Left colon (tissue), 2 donors: ENCODE results near the gene LGALS1. TPM values are rescaled to one million over a fixed set of nuclear protein-coding genes. Genes with fewer than 3 reads are reported as not detected.
"Not testable (repeated sequence)": the region's sequence is repeated elsewhere in the genome, so short reads cannot be mapped to it uniquely, and the experiment has no call there.

ENCODE experiments used
- ATAC-seq: fragments of 200-7000 bp; cut with Tn5 transposase; one replicate; pipeline ENCODE4 v1.9.1; 2020; ENCODE audit warnings: mild to moderate bottlenecking, moderate library complexity
- DNase-seq, 2 donors: peaks; one replicate each; pipeline ENCODE4 v3.0.0-alpha.2; 2020
- intact Hi-C, 2 donors: fragments of 100-400 bp; cut with DNase I in 1 of 2; cut with micrococcal nuclease in 1 of 2; formaldehyde crosslinking; loops; one replicate each; pipeline versions ENCODE4 v1.11.2 to v1.14.0; 2022; cut with DNase I, micrococcal nuclease
- total RNA-seq, 2 donors: library from RNA; stranded (reverse); fragmentation: NEBNext Ultra II Directional; extraction: Animal tissue kit (Norgen Biotek cat#: 25700); gene quantifications; one replicate each; pipeline ENCODE4 v1.2.1, GENCODE V29; 2021
- donor health status: DM: no; HTN: no; CAD: no.
- donor health status: DM: yes; HTN: yes; CAD: no.

Gene LGALS1
- total RNA-seq, 2 donors from 2014 or later, result 40.4 to 161 TPM

DNA sequence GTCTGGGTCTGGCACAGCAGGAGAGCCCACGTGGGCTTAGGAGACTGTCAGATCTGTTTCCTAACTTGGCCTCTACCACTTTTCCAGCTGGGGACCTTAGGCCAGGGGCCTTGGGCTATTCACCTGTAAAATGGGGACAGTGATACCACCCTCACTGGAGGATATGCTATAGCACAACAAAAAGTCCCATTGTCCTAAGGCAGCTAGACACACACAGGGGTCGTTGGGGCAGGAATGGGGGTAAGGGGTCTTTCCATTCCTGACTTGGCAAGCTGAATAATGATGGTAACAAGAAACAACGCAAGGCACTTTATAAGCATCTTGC, 38.5 kb upstream of the LGALS1 start:
- DNase-seq (no peak), ATAC-seq (no peak)
- intact Hi-C loops, result no loop called here

DNA sequence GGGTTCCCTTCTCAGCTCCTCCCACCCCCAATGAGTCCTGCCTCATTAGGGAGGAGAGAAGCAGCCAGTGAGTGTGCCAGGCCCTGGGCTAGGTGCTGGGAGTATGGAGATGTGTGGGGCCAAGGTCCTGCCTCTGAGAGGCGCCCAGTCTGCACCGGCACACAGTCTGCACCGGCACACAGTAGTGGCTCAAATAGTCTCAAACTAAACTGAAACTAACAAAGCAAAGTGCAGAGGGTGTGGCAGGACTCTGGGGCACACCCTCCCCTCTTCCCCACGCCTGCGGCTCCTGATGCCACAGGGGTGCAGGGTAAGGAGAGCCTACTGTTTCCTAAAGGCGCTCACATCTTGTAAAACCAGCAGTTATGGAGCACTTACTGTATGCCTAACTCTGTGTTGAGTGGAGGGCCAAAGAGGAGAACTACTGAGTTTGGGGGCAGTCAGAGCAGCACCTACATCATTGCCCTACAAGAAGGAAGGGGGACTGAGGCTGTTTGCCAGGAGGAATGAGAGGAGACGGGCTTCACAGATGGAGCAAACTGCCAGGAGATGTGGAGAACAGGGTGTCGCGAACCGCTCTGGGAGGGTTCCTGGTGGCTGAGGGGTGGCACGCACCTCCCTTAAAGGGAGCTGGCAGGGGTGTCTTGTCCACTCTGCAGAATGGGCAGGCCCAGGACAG, 36.9 kb upstream of the LGALS1 start:
- intact Hi-C loops, result no loop called here
- ATAC-seq (peak; percentile 63), DNase-seq (peak; percentile 78 to 88)

DNA sequence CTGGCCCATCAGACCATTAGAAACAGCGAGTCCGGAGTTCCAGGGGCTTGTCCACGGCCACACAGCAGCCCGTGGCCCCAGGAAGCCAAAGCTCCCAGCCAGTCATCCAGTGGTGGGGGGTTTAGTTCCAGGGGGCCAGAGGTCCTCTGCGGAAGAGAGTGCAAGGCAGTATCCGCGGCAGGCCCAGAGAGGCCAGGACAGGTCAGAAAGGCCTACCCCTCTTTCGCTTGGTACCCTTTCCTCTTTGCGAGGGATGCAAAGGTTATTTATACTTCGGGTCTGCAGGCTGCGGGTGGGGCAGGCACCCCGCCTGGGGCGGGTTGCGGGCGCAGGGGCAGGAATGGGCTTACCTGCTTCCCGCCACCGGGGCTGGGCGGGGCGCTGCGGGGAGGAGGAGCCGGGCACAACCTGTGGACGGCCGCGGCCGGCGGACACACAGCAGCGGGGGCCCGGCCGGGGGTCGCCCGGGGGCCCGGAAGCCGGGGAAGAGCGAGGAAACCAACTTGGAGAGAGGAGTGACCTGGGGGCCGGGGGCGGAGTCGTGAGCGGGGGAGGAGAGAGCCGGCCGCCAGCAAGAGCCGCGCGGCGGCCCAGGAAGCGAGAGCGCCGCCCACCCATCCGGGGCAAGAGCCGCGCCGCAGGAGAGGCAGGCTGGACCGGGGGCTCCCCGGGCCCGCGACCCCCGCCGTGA, 36.2 kb upstream of the LGALS1 start, which contains the start of gene SH3BP1:
Gene SH3BP1, plus strand, starts transcription at position 600 of the 691 bp plus-strand sequence. CDS start 119 bp downstream, outside the sequence.
- intact Hi-C loops, result no loop called here
- ATAC-seq, result peak; percentile 44
- DNase-seq, result peak; percentile 73 to 80

DNA sequence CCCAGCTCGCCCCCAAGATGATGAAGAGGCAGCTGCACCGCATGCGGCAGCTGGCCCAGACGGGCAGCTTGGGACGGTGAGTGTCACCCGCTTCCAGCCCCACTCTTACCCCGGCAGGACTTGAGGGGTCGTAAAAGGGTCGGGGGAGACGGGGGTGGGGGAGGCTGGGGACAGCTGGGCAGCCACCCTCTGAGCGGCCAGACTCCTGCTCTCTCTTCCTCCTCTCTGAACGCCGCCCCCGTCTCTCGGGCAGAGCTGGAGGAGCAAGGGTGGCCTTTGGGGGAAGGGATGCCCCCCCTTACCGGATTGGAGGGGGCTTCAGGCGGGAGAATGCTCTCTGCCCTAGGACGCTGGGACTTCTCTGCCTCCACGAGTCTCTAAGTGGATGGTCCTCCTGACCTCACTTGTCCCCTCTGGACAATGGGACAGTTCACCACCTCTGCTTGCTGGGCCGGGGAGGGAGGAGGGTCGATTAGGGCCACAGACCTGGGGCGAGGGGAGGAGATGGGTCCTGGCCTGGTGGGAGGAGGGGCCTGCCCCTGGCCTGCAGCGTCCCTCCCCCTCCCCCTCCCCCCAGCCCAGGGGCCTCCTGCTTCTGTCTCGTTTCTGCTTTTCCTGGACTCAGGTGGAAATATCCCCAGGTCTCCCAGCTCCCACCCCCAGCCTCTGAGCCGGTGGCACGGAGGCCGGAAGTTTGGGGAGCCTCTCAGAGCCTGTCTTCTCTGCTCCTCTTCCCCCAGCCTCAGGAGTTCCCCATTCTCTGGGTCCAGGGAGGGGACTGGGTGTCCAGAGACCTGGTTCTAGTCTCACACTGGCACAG, 35.5 kb upstream of the LGALS1 start:
- ATAC-seq, result peak; percentile 1
- DNase-seq, result no peak
- intact Hi-C loops, result loop anchor here in 1 of 2 donors (10.0 kb wide), 1 partner anchor 155 kb away; no protein-coding TSS in a partner anchor

DNA sequence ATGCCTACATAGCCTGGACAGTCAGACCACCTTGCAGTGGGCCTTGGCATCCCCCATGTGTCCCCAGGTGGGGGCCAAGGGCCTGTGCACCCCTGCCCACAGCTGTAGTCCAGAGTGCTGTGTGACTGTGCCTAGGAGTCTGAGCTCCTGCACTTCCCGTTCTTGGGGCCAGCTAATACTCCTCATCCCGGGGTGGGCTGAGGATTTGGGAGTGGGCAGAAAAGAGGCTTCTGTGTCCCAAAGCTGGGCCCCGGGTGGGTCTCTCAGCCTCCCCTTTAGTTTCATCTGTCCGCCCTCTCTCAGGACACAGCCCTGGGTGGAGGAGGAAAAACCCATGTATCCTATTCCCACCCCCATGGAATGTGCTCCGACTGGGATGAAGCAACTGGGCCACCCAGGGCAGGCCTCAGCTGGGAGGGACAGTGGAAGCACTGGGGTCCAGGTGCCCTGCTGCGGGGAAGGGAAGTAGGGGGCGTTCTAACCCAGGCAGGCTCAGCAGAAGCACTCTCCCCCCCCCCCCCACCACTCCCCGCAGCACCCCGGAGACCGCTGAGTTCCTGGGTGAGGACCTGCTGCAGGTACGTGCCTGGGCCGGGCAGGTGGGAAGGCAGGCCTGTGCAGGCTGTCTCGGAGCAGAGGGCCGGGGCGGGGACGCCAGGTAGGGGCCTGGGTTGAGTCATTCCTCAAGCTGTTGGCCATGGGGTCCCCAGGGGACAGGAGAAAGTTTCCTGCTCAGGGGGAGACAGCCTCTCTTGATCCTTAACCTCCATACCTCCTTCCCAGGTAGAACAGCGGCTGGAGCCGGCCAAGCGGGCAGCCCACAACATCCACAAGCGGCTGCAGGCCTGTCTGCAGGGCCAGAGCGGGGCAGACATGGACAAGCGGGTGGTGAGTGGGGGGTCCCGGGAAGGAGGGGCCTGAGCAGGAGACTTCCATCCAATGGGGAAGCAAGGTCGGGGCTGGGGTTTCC, 34.6 kb upstream of the LGALS1 start:
- ATAC-seq (peak; percentile 33), DNase-seq (no peak)
- intact Hi-C loops, result loop anchor here in 1 of 2 donors (10.0 kb wide), 1 partner anchor 154 kb away; no protein-coding TSS in a partner anchor

DNA sequence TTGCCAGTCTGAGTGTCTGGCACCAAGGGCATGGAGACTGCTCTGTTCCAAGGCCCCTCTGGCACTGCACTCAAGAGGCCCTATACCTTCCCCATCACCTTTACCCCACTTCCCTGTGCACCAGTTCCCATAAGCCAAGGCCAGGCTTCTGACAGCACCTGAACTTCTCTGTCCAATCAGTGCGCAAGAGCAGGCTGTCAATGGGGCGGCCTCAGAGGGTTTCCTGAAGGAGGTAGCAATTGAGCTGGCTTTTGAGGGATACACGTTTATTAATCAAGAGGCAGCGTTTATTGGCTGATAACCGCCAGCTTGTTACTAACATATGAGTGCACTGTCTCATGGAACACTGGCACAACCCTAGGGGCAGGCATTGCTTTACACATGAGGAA, 33.9 kb upstream of the LGALS1 start:
- ATAC-seq (peak; percentile 56), DNase-seq (peak; percentile 67 to 86)
- intact Hi-C loops, result loop anchor here in 1 of 2 donors (10.0 kb wide), 1 partner anchor 153 kb away; no protein-coding TSS in a partner anchor

DNA sequence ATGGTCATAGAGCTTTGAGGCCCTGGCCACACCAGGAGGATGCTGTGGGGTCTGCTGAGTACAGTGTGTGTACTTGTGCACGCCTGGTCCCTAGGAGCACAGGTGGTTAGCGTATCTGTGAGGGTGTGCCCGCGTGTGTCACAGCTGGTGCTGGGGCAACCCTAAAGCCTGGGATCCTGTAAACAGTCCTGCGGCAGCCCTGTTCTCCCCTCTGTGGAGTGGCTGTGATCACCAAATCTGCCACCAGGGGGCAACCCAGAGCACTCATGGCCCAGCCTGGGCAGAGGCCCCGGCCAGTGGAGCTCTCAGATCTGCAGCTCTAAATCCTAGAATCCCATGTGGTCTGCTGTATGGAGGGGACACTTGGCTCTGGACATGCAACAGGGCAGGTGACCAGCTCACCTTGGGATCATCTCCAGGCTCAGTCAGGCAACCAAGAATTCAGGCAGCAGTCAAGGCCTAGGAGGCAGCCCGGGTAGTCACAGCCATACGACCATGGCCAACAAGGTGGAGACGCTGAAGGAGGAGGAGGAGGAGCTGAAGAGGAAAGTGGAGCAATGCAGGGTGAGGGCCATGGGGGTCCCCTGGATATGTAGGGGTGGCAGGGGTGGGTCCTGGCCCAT, 32.1 kb upstream of the LGALS1 start:
- intact Hi-C loops, result loop anchor here in 1 of 2 donors (2.0 to 10.0 kb wide), 2 partner anchors 37 to 151 kb away; no protein-coding TSS in a partner anchor
- ATAC-seq (peak; percentile 22), DNase-seq (peak; percentile 82 to 94)

DNA sequence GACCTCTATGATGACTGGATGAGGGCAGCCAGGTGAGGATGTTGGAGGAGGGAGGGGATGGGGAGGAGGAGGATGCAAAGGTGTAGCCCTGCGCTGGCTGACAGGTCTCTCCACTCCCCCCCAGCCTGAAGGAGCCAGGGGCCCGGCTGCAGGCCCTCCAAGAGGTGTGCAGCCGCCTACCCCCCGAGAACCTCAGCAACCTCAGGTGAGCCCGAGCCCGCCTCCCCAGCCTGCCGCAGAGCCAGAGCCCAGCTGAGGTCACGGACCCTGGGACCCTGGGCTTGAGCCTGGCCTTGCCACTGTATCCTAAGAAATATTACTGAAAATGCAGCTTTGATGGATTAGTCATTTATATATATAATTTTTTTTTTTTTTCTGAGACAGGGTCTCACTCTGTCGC, 28.1 kb upstream of the LGALS1 start:
- intact Hi-C loops, result loop anchor here in 1 of 2 donors (10.0 kb wide), 1 partner anchor 147 kb away; no protein-coding TSS in a partner anchor
- DNase-seq (no peak), ATAC-seq (peak; percentile 26)

DNA sequence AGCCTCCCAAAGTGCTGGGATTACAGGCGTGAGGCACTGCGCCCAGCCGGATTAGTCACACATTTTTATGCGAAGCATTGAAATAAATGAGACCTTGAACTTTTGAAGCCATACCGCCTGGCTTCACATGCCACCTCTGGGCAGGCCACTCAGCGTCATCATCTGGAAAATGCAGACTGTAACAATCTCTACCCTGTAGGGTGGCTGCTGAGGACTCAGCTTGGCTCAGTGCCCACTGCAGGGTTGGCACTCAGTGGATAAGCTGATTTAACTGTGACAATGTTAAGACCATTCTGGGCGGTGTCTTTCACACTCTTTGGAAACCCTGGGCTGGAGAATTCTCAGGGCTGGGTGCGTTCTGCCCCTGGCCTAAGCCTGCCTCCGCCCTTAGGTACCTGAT, 27.5 kb upstream of the LGALS1 start:
- intact Hi-C loops, result loop anchor here in 1 of 2 donors (10.0 kb wide), 1 partner anchor 147 kb away; no protein-coding TSS in a partner anchor
- ATAC-seq (peak; percentile 76), DNase-seq (no peak)

DNA sequence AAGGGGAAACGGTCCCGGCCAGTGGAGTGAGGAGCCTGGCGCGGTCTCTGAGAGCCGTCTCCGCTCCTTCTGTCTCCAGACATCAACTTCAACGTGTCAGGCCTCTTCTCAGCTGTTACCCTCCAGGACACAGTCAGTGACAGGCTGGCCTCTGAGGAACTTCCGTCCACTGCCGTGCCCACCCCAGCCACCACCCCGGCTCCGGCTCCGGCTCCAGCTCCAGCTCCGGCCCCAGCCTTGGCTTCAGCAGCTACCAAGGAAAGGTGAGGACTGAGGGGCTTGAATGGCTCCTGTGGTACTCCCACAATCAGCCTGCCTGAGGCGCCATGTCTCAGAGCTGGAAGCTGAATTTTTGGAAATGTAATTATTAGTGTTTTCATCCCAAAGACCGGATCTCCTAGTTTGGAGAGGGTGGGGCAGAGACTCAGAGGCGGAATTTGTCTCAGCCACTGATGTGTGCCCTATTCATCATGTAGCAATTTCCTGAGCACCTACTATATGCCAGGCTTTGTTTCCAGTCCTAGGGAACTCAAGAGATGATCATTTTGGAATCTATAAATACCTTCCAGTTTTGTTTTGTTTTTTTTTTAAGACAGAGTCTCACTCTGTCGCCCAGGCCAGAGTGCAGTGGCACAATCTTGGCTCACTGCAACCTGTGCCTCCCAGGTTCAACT, 24.8 kb upstream of the LGALS1 start:
- intact Hi-C loops, result no loop called here
- no peak for ATAC-seq
- DNase-seq, result no peak

DNA sequence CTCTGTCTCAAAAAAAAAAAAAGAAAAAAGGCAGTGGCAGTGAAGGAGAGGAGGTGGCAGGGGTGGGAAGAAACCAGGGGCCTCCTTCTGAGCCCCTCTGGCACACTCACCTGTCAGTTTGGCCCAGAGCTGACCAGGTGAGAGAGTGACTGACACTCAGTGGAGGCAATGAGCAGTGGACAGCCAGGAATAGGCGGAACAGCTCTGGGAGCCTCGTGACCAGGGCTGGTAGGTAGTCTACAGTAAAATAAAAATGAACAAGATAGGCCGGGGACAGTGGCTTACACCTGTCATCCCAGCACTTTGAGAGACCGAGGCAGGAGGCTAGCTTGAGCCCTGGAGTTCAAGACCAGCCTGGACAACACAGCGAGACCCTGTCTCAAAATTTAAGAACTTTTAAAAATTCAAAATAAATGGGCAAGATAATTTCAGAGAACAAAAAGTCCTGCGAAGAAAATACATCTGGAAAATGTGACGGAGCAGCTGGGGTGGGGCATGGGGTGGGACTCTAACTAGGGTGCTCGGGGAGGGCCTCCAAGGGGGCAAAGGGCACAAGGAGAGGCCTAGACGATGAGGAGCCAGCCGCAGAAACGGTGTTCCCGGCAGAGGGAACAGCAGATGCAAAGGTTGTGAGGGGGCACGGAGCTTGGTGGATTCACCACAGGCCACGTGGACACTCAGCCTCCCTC, 20.7 kb upstream of the LGALS1 start:
- ATAC-seq (peak; percentile 58), DNase-seq (peak; percentile 79 to 87)
- intact Hi-C loops, result no loop called here

DNA sequence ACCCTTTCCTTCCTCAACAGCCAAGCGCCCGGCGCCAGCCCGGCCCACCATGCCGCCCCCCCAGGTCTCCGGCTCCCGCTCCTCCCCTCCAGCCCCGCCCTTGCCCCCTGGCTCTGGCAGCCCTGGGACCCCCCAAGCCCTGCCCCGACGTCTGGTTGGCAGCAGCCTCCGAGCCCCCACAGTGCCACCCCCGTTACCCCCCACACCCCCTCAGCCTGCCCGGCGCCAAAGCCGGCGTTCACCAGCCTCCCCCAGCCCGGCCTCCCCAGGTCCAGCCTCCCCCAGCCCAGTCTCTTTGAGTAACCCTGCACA, 20.2 kb upstream of the LGALS1 start:
- DNase-seq (no peak), ATAC-seq (no peak)
- intact Hi-C loops, result no loop called here

DNA sequence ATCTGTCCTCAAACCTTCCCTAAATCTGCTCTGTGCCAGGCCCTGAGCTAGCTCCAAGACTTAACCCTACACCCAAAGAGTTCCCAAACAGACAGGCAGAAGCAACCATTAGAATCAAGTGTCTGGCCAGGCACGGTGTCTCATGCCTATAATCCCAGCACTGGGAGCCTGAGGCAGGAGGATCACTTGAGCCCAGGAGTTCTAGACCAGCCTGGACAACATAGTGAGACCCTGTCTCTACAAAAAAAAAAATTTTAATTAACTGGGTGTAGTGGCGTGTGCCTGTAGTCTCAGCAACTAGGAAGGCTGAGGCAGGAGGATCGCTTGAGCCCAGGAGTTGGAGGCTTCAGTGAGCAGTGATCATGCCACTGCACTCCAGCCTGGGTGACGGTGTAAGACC, 18.9 kb upstream of the LGALS1 start:
- ATAC-seq, intact Hi-C loops, DNase-seq: not testable (repeated sequence)

DNA sequence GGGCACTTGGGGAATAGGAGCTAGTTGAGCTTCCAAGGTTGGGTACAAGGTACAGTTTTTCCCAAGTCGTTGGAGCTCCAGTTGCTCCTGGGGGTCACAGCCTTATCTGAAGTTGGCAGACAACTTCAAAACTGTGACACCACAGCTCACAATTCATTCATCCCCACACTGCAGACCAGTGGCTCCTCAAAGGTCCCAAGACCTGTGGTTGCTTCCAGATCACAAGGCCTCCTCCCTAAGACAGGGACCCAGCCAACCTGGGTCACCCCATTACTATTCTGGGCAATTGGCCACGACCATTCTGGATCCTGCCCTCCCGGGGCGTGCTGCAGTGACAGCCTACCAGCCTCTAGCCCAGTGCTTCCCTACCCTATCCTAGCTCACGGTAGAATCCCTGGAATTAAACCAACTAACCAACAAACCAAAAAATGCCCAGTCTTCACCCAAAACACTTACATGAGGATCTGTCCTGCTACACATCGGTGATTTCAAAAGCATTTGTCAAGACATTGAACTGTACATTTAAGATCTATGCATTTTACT, 17.8 kb upstream of the LGALS1 start:
- intact Hi-C loops, result no loop called here
- ATAC-seq, result no peak
- DNase-seq, result no peak

DNA sequence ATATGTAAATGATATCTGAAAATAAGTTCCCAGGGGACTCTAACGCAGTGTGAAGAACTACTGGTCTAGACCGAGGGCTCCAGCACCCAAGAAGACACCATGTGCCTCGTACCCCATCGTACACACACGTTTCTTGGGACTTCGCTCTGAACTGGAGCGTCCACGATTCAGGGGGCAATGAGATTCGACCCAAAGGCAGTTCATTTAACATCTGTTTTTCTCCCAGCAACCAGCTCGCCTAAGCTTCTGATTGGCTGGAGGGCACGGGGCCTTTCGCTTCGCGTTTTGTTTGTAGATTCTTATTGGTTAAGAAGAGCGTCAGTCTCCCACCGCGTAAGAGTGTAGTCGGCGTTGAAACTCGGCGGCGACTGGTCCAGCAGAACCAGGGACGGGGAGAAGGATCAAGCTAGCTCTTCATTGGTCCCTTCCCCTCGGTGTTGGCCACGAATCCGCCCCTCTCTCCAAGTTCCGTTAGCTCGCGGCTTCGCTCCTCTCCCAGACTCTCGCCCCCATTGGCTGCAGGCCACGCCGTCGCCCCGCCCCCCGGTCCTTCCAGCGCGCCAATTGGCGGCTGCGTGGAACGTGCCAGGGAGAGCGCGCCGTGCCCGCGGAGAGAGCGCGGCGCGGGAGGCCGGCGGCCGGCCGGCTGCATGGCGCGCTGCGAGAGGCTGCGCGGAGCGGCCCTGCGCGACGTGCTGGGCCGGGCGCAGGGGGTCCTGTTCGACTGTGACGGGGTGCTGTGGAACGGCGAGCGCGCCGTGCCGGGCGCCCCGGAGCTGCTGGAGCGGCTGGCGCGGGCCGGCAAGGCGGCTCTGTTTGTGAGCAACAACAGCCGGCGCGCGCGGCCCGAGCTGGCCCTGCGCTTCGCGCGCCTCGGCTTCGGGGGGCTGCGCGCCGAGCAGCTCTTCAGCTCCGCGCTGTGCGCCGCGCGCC, 17.0 kb upstream of the LGALS1 start, which contains the start of gene PDXP:
Gene PDXP, plus strand, starts transcription at position 591 of the 933 bp plus-strand sequence. Its CDS starts 60 bp downstream, at position 651.
- DNase-seq, result peak; percentile 98 to 100
- peak; percentile 74 for ATAC-seq
- intact Hi-C loops, result no loop called here
